GM15510 (cell line): ENCODE measurements around the gene MDP1.

Source experiments
- POLR2A ChIP-seq: IDR thresholded peaks from 3 replicates; pipeline ENCODE4 v1.6.1; 2011; ENCODE audit warnings: borderline replicate concordance; ENCODE audit not compliant: insufficient read length; ENCODE audit errors: extremely low read depth

Gene MDP1

DNA sequence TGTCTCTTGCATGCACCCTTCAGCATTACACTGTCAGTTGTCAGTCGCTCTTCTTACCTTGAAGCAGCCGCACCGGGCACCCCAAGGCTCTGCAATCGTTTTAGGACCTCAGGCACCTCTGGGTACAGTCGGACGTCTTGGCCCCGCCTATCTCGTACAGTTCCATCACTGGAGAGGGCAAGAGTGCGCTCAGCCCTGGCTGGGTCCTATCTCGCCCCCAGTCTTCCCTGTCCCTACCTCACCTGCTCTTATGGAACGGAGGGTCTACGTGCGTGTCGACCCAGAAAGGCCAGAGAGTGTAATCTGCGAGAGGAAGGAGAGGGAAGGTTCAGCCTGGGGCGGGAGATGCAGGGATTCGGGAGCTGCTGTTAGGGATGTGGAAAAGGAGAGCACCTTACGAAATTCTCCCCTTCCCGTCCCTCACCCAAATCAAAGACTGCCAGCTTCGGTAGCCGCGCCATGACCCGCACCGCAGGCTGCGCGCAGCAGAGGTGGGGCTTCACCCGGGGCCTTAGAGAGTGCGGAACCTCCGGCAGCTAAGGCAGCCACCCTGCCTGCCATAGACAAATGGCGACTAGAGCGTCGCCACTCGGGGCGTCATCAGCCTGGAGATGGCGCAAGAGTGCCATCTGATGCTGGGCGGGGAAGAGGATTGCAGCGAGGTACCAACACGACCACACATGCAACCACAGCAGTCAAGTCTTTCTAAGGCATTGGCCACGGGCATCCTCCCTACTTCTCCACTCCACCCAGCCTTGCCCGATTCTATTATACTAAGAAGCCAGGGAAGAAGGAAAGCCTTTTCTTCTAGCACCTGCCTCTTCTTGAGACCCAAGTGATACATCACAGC, at the start of gene MDP1:
Gene MDP1 (minus strand): TSS at position 572 of the 850 bp plus-strand sequence. CDS start 111 bp downstream, at position 461.
- peak; percentile 78 for TF ChIP-seq POLR2A

DNA sequence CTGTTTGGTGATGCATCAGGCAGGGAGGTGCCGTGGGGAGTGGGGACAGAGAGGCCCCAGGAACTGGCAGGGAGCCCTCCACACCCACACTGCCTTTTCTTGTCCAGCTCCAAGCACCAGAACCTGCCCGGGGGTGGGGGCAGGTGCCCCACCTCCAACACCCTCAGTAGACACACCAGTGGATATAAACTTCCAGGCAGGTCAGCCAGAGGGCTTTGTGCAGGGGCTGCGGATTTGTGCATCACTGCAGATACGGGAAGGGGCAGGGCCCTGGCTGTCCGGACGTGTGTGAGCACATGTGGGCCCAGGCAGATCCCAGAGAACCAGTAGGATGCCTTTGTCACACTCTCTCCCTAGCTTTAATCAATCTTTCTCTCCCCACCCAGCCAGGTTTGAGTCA, 48.4 kb upstream of the MDP1 start:
- no peak for TF ChIP-seq POLR2A

DNA sequence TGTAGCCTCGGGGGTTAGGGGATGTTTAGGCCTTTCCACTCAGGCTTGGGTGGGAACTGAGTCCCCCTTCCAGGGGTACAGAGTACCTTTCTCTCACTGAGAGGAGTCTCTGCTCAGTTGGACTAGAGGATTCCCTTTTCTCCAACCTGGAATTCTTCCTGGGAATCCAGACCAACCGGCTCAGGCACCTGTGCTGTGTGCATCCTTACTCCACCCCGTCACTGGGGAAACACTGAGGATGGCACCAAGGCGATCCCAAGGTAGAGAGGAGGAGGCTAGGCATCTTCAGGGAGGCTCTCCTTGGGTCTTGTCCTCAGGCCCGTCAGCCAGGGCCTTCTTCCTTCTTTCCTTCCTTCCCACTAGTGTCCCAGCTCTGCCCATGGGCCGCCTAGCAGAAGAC, 48.0 kb upstream of the MDP1 start:
- no peak for TF ChIP-seq POLR2A

DNA sequence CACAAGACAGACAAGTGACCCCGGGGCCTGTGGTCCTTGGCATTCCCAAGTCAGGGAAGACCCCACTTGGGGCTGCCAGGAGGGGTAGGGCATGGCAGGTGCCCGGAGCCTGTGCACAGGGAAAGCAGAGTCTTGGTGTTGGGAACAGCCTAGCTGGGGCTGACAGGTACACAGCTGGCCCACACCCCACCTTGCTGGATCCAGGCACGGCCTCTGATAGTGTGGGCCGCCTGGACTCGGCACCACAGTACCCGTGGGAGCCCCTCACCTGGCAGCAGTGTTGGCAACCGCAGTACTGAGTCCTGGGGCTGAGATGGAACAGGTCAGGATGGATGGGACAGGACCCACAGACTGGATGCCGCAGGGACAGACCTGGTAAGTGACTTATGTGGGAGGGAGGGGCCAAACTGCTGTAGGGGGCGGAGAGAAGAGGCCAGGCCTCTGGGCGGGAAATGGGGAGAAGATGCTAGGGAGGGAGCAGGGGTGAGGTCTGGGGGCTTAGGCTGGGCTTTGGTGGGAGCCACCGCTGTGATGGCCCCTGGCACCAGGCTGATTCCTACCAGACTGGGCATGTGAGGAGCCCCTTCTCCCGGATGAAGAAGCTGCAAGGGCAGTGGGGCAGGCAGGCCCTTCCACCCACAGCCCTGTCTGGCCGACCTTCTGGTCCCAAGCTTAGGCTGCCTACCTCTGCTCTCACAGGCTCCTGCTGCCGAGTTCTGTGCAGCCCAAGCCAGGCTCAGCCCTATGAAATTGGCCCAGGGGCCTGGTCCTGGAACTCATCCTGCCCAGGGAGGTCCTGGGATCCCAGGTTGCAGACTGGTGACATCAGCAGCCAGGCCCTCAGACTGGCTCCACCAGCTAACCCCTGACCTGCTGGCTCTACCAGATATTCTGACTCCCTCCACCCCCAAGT, 47.2 kb upstream of the MDP1 start, which contains the start of gene TGM1:
Gene TGM1 (minus strand): TSS at position 357 of the 913 bp plus-strand sequence. CDS start 825 bp downstream, outside the sequence.
- TF ChIP-seq POLR2A = no peak

DNA sequence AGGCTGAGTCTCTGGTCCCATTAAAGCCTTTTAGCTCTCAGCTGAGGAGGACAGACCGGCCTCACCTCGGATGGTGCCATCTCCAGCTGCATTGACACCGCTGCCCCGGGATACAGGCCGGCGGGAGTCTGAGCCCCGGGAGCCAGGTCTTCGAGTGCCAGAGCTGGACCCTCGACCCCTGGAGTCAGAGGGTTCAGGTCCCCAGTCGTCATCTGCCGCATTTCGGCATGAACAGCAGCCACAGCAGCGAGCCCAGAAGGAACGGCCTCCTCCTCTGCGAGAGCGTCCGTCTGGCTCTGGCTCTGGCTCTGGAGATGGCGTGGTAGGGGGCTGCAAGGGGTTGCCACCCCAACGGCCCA, 46.1 kb upstream of the MDP1 start:
- TF ChIP-seq POLR2A = no peak

DNA sequence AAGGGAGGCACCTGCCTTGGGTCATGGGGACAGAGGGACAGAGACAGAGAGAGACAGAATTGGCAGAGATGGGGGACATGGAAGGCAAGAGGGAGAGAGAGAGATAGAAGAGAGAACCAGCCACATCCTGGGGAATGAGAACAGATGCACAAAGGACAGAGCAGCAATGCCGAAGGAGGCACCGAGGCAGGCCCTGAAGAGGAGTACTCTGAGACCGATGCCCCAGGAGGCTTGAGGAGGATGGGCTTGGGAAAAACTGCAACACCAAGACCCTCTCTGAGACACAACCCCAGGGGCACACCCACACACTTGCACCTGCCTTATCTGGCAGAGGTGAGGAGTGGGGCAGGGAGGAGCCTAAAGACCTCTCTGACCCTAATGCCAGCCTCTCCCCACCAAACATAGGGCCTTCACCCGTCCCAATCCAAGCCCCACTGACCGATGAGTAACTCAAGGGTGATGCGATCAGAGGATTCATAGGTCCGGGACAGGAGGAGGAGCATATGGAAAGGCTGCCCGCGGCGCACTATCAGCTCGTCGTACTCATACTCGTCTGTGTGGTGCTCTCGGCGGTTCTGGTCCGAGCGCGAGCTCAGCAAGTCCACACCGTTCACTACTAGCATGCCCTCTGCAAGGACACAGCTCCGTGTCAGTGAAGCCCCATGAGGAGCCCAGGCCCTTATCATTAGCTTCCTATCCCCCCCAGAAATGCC, 45.5 kb upstream of the MDP1 start:
- TF ChIP-seq POLR2A = no peak

DNA sequence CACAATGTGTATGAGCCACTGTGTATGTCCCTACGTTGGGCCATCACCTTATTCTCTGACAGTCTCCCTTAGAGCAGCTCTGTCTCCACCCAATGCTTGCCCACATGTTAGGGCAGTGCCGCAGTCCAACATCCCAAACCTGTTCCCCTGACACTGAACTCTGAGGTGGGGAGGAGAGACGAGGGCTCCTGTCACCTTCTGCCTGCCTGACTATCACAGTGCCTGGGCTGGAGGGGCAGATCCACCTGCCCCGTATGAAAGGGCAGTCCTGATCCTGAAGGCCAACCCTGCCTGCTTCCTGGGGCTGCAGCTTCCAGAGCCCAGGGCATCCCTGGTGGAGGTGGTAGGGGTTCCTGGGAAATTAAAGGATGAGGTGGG, 44.9 kb upstream of the MDP1 start:
- TF ChIP-seq POLR2A = no peak

DNA sequence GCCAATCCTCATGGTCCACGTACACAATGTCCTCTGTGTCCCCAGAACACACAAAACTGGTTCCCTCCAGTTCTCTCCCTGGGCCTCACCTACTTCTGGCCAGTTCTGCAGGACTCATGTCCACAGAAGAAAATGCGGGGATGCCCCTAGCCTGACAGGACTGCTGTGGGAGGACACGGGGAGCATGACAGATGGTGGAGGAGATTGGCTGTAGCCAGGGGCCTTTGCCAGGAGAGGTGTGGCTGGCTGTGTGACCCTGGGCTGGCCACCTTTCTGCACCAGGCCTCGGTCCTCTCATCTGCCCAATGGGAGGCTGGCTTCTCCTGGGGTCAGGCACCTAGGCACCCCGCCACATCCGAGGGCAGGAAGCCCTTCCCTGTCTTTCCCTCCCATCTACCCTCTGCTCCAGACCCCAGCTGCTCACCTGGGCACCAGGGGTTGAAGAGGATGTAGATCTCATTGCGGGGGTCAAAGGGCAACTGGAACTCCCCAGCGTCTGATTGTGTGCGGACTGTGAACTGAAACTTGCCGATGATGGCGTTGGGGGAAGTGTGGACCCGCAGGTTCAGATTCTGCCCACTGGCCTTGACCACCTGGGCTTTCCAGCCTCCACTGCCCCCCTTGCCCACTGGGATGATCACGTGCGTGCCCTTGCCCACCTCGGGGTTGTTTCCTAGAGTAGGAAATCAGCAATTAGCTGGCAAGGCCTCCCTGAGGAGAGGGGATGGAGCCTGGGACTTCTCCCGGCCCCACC, 44.3 kb upstream of the MDP1 start:
- no peak for TF ChIP-seq POLR2A

DNA sequence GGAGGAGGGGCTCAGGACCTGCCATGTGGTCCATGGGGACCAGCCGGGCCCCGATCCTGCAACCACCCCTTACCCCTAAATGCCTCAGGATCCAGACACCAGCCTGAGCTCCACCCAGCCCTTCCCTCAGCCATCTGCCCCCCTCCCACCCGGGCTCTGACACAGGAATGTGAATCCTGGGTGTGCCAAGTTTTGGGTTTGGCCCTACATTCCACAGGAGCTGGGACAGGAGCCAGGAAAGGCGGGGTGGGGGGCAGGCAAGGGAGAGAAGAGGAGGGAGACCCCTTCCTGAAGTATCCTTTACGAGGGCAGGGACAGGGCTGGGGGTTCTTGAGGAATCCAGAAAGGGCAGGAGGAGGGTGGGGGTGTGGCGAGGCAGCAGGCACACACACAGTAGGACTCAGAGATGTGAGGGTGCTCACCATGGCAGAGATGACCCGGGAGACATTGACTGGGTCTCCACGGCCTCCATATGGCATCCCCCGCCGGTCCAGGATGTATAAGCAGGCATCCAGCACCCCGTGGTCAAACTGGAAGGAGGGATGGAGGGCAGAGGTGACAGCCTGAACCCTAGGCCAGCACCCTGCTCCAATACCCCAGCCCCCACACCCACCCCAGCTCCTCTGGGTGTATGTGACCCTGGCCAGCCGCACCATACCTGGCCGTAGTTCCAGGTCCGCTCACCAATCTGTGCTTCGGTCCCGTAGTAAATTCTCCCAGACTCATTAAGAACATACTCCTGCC, 43.6 kb upstream of the MDP1 start:
- TF ChIP-seq POLR2A = no peak

DNA sequence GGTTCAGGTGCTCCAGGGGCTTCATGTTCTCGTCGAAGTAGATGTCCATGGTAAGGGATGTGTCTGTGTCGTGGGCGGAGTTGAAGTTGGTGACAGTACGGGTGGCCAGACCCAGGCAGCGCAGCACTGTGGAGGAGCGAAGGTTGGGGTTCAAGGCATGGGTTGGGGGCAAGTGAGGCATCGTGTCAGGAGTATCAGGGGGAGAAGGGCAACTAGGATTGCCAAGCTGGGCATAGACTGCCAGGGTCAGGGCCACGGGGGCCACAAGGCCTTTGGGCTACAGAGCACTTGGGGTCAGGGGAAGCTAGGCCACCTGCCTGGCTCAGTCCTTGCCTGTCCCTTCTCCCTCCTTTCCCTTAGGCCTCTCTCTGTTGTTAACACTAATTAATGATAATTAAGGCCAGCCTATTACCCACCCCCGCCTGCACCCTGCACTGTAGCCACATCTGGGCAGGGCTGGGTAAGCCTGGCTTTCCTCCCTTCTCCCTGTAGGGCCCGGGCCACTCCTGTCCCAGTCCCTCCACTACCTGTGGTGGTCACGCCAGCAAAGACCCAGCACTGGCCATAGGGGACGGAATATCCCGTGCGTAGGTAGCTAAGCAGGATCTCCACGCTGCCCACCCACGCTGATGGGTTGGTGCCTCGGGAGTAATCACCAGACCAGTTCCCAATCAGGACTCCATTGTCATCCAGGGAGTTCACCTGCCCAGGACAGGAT, 42.8 kb upstream of the MDP1 start:
- no peak for TF ChIP-seq POLR2A

DNA sequence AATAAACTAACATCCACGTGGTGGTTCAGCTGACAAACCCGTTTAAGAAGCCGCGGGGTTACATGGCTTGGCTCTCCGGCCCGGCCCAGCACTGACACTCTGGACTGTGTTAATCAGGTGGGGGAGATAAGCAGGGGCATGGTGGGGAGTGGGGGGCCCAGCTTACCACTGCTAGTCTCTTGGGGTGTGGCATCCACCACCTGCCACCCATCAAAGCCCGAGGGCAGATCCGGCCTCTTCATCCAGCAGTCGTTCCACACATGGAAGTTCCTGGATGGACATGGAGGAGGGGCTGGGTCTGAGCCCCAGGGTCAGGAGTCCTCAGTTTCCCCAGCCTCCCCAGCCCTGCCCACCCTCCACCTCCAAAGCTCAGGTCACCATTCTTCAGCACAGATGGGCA, 42.3 kb upstream of the MDP1 start:
- no peak for TF ChIP-seq POLR2A

DNA sequence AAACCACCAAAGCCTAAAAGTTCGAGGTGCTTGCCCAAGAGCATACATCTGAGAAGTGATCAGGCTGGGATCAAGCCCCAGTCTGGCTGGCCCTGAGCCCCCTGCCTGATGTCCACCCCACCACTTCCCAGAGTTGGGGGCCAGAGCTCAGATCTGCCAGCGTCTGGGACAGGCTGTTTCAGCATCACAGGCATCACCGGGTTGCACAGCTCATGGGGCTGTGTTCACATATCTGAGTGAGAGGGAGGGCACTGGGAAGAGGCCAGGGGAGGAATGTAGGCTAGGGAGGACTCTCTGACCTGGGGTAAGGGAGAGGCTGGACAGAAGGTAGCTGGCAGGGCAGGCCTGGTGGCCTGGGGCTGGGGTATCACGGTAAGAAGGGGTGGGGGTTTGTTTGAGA, 41.1 kb upstream of the MDP1 start:
- TF ChIP-seq POLR2A = no peak
